Pancreas (tissue), 10 donors: Measurements from ENCODE around the gene CSF1R. TPM values are rescaled to one million over a fixed set of nuclear protein-coding genes. Genes with fewer than 3 reads are reported as not detected.

ENCODE experiments used
- ATAC-seq, 4 donors: fragments of 200-7000 bp; cut with Tn5 transposase; one replicate each; pipeline versions ENCODE4 v1.8.0 to v1.9.1; 2020; ENCODE audit warnings: mild to moderate bottlenecking in 4 of 4, moderate library complexity in 4 of 4
- DNase-seq, 6 donors: peaks; one replicate each; pipeline ENCODE4 v3.0.0-alpha.2; 2020
- FAIRE-seq: peaks from 2 replicates; lab custom pipeline; 2012; peaks lifted over from hg19 to GRCh38; lab: Jason Lieb, UNC
- H3K27ac ChIP-seq, 4 donors: fragments of 200-600 bp; sonication (generic); 1 replicate in 3 of 4; 2 replicates in 1 of 4; pipeline versions ENCODE4 v1.5.0 to v1.8.0; 2020
- H3K27me3 ChIP-seq, 4 donors: fragments of 200-600 bp; one replicate each; pipeline ENCODE4 v1.8.0; 2021
- H3K36me3 ChIP-seq, 3 donors: fragments of 200-600 bp; sonication (generic) in 1 of 3; one replicate each; pipeline versions ENCODE4 v1.5.0 to v1.8.0; 2020 to 2021
- H3K4me1 ChIP-seq, 3 donors: fragments of 200-600 bp; one replicate each; pipeline ENCODE4 v1.8.0; 2021
- H3K4me3 ChIP-seq, 4 donors: fragments of 200-600 bp; sonication (generic) in 2 of 4; one replicate each; pipeline versions ENCODE4 v1.5.0 to v1.8.0; 2020 to 2021
- H3K9me3 ChIP-seq, 4 donors: fragments of 200-600 bp; one replicate each; pipeline ENCODE4 v1.8.0; 2021
- CTCF ChIP-seq, 4 donors: fragments of 200-600 bp; sonication (generic) in 3 of 4; IDR thresholded peaks; one replicate each; pipeline versions ENCODE4 v1.5.0 to v1.8.0; 2021; ENCODE audit warnings: antibody characterized with exemption in 4 of 4
- WGBS, 2 donors: extraction: QIAGEN DNeasy Blood & Tissue Kit; methylation state at CpG; one replicate each; pipeline ENCODE4 v1.1.7; 2013; 5-methylcytosine and 5-hydroxymethylcytosine counted together
- intact Hi-C, 3 donors: fragments of 100-400 bp; cut with DNase I; formaldehyde crosslinking; loops; one replicate each; pipeline versions ENCODE4 v1.11.1 to v1.14.2; 2022
- polyA plus RNA-seq, 2 donors: library from polyadenylated mRNA; stranded (reverse); fragments of 200-250 nt; gene quantifications; one replicate each; pipeline ENCODE4 v1.2.3, GENCODE V29; 2013
- total RNA-seq, 6 donors: library from RNA; stranded (reverse); fragmentation: NEBNext Ultra II Directional in 4 of 6; extraction: Animal tissue kit (Norgen Biotek cat#: 25700) in 4 of 6; gene quantifications; one replicate each; pipeline versions ENCODE4 v1.2.1 to v1.2.4, GENCODE V29; 2021 to 2023
- donor health status: healthy with polysubstance abuse.
- donor health status: DM: no; HTN: no; CAD: no; lungs with moderate emphysema.
- donor health status: DM: no; HTN: no; CAD: no.
- donor health status: control.
- donor health status: control.
- donor health status: Bipolar disorder and iron deficiency.
- donor health status: DM: yes; HTN: yes; CAD: no.
- donor health status: DM: no; HTN: no; CAD: no.
- donor health status: DM: no; HTN: no; CAD: no.
- donor health status: DM: yes; HTN: yes; CAD: no.

CSF1R gene
- total and polyA plus RNA-seq, 8 donors, result 1.4 to 51.2 (median 4.1) TPM

DNA sequence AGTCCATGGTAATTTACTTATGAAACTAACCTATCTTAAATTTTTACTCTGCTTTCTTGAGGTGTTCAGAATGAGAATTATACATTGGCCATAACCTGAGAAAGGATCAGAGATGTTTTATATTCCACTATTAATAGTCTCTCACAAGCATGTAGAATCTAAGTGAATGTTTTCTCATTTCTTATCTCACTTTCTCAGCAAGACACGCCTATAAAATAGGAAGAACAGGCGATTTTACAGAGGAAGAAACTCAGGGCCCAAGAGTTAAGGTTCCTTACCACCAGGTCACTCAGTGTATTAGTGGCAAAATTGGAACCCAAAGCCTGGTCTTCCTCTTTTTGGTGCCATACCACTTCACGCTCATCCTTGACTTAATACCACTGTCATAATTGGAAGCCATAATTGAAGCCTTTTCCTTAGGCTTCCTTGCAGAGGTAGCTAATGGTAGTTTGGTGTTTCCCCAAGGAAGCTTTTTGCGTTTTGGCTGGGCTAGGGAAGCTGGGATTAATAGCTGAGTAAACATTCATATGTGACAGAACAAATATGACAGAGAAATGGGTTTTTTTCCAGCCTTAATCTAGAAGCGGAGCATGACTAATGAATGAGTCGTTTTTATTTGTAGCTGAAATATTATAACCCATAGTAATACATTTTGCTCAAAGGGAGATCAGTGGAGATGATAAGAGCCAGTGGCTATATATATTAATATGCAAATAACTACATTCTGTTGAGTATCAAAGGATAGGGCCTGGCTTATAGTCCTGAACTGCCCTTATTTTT, 68.9 kb downstream of the CSF1R start:
- FAIRE-seq, result no peak
- peaks cover 7 to 46% (median 19%) of the 10 kb centered on the region in 3 donors for H3K36me3 ChIP-seq

DNA sequence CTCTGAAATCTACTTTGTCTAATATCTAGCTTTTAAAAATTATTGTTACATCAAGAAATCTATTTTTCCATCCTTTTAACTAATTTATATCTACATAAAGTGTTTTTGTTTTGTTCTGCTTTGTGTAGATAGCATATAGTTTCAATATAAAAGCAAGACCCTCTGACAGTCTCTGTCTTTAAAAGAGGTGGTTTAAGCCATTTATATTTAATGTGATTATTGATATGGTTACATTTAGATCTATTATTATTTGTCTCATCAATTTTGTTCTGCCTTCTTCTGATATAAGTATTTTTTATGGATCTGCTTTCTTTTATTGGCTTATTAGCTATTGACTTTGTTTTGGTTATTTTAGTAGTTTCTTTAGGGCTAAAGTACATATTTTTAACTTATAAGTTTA, 69.8 kb downstream of the CSF1R start:
- DNase-seq, result no peak
- no peak for ATAC-seq
- H3K4me3 ChIP-seq, result no peak overlapping the region
- intact Hi-C loops, result no loop called here
- peaks cover 7 to 53% (median 23%) of the 10 kb centered on the region in 3 donors for H3K36me3 ChIP-seq
- H3K9me3 ChIP-seq, result no peaks in the 10 kb centered on the region
- H3K27me3 ChIP-seq, result no peaks in the 10 kb centered on the region
- peak; percentile 9 for FAIRE-seq
- TF ChIP-seq CTCF (IDR thresholded peaks at IDR 0.05), result no peak
- H3K27ac ChIP-seq, result no peak overlapping the region
- H3K4me1 ChIP-seq, result no peaks in the 10 kb centered on the region

More for the DNA sequence above, 68.9 kb downstream of the CSF1R start:
- 61 to 63% methylated on average over 6 of the region's 6 CpGs for WGBS, 2 donors
- H3K27ac ChIP-seq, result no peak overlapping the region
- no peaks in the 10 kb centered on the region for H3K27me3 ChIP-seq
- H3K9me3 ChIP-seq, result no peaks in the 10 kb centered on the region
- peak in 3 of 4 donors; percentile 43 to 75 (median 46) for ATAC-seq
- H3K4me1 ChIP-seq, result no peaks in the 10 kb centered on the region
- intact Hi-C loops, result no loop called here
- no peak for DNase-seq
- H3K4me3 ChIP-seq, result no peak overlapping the region
- no peak for TF ChIP-seq CTCF (IDR thresholded peaks at IDR 0.05)

DNA sequence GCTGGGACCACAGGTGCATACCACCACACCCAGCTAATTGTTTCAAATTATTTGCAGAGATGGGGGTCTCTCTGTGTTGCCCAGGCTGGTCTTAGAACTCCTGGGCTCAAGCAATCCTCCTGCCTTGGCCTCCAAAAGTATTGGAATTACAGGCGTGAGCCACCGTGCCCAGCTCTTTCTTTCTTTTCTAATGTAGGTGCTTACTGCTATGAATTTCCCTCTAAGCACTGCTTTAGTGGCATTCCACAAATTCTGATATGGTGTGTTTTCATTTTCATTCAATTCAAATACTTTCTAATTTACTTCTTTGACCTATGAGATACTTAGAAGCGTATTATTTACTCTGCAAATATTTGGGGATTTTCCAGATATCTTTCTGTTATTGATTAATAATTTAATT, 70.9 kb downstream of the CSF1R start:
- Histone ChIP-seq H3K36me3 (peaks cover 7 to 54% (median 23%) of the 10 kb centered on the region in 3 donors), H3K4me1 (no peaks in the 10 kb centered on the region), H3K9me3 (no peaks in the 10 kb centered on the region), H3K27me3 (no peaks in the 10 kb centered on the region), H3K4me3 (no peak overlapping the region), H3K27ac (no peak overlapping the region)
- DNase-seq, result no peak
- 92 to 93% methylated on average over 3 of the region's 3 CpGs for WGBS, 2 donors
- no peak for FAIRE-seq
- no peak for ATAC-seq
- no peak for TF ChIP-seq CTCF (IDR thresholded peaks at IDR 0.05)
- intact Hi-C loops, result no loop called here

DNA sequence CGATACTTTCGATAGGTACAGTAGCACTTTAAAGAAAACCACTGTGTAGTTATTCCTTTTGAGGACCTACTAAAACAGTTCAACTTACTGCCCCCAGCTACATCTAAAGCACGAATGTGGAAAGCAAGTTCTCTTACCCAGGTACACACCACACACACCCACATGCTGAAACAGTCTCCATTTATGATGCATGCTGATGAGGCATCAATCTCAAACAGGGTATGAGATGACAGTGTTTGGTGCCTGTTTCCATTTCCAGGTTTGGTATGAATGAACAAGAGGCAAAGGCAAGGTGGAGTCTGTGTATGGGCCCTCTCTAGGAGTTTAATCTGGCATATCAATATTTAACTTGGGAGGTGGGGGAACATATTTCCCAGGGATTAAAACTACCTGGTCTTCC, 71.9 kb downstream of the CSF1R start:
- FAIRE-seq (no peak), DNase-seq (no peak), ATAC-seq (no peak)
- intact Hi-C loops, result no loop called here
- Histone ChIP-seq H3K4me3 (no peak overlapping the region), H3K4me1 (no peaks in the 10 kb centered on the region), H3K36me3 (peaks cover 7 to 59% (median 23%) of the 10 kb centered on the region in 3 donors), H3K27ac (no peak overlapping the region), H3K27me3 (no peaks in the 10 kb centered on the region), H3K9me3 (no peaks in the 10 kb centered on the region)
- 97 to 100% methylated on average over 3 of the region's 3 CpGs for WGBS, 2 donors
- no peak for TF ChIP-seq CTCF (IDR thresholded peaks at IDR 0.05)

DNA sequence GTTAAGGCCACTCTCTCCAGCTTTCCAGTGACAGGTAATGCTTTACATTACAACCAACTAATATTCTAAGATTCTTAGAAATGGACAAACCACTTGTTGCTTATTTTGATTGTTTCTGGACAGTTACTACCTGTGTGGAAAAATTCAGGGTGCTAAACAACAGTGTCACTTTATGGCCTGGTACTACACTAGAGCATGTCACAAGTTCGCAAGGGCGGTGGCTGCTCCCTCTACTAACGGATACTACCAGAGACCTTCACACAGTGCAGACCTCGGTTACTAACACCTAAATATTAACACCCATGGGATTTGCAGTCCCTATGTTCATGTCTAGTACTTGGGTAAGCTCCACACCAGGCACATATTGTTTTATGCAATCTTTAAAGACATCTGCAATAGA, 72.4 kb downstream of the CSF1R start:
- WGBS, 2 donors, result 97 to 98% methylated on average over 4 of the region's 4 CpGs
- FAIRE-seq (no peak), ATAC-seq (no peak), DNase-seq (no peak)
- Histone ChIP-seq H3K9me3 (no peaks in the 10 kb centered on the region), H3K36me3 (peaks cover 4 to 53% (median 21%) of the 10 kb centered on the region in 3 donors), H3K27ac (no peak overlapping the region), H3K4me1 (no peaks in the 10 kb centered on the region), H3K4me3 (no peak overlapping the region), H3K27me3 (no peaks in the 10 kb centered on the region)
- TF ChIP-seq CTCF (IDR thresholded peaks at IDR 0.05), result no peak
- intact Hi-C loops, result no loop called here
